Spleen (tissue), 11 donors: ENCODE data around the gene HMGB1. TPM values are rescaled to one million over a fixed set of nuclear protein-coding genes. Genes with fewer than 3 reads are reported as not detected.

ENCODE experiments used
- DNase-seq: peaks from one replicate; pipeline ENCODE4 v3.0.0-alpha.2; 2020
- H3K27ac ChIP-seq, 8 donors: fragments of 200-600 bp; sonication (generic) in 7 of 8; 1 replicate in 4 of 8; 2 replicates in 4 of 8; pipeline versions ENCODE4 v1.5.0 to v1.8.0; 2016 to 2021; ENCODE audit warnings: inconsistent platforms in 4 of 8, mild to moderate bottlenecking in 4 of 8, moderate library complexity in 1 of 8
- H3K27me3 ChIP-seq, 7 donors: fragments of 200-600 bp; sonication (generic) in 6 of 7; replicated peaks in 1 of 7; 1 replicate in 4 of 7; 2 replicates in 3 of 7; pipeline versions ENCODE4 v1.5.0 to v1.8.0; 2016 to 2021; ENCODE audit warnings: inconsistent platforms in 3 of 7, mild to moderate bottlenecking in 1 of 7
- H3K36me3 ChIP-seq, 6 donors: fragments of 200-600 bp; sonication (generic) in 5 of 6; 1 replicate in 4 of 6; 2 replicates in 2 of 6; pipeline versions ENCODE4 v1.5.0 to v1.8.0; 2016 to 2021; ENCODE audit warnings: inconsistent platforms in 2 of 6
- H3K4me1 ChIP-seq, 6 donors: fragments of 200-600 bp; sonication (generic) in 5 of 6; 1 replicate in 3 of 6; 2 replicates in 3 of 6; pipeline versions ENCODE4 v1.5.0 to v1.8.0; 2016 to 2021; ENCODE audit warnings: inconsistent platforms in 3 of 6
- H3K4me3 ChIP-seq, 8 donors: fragments of 200-600 bp; sonication (generic) in 7 of 8; 1 replicate in 4 of 8; 2 replicates in 4 of 8; pipeline versions ENCODE4 v1.5.0 to v1.8.0; 2016 to 2021; ENCODE audit warnings: inconsistent platforms in 4 of 8, mild to moderate bottlenecking in 4 of 8, moderate library complexity in 2 of 8
- H3K9me3 ChIP-seq, 8 donors: fragments of 200-600 bp; sonication (generic) in 7 of 8; 1 replicate in 4 of 8; 2 replicates in 4 of 8; pipeline versions ENCODE4 v1.5.0 to v1.8.0; 2016 to 2021; ENCODE audit warnings: inconsistent platforms in 4 of 8
- CTCF ChIP-seq, 11 experiments: fragments of 200-600 bp in 7 of 11; fragments of 450-650 bp in 4 of 11; sonication (generic) in 4 of 11; IDR thresholded peaks in 8 of 11; conservative IDR thresholded peaks in 3 of 11; 1 replicate in 7 of 11; 2 replicates in 4 of 11; pipeline versions ENCODE4 v1.4.0 to v1.8.0; 2016 to 2021; ENCODE audit warnings: antibody characterized with exemption in 11 of 11, inconsistent platforms in 4 of 11, mild to moderate bottlenecking in 1 of 11
- POLR2A ChIP-seq, 3 donors: fragments of 450-650 bp; IDR thresholded peaks; one replicate each; pipeline ENCODE4 v1.5.1; 2017; ENCODE audit warnings: antibody characterized with exemption in 3 of 3, mild to moderate bottlenecking in 1 of 3
- POLR2AphosphoS5 ChIP-seq, 3 donors: sonication (generic); formaldehyde crosslinking; IDR thresholded peaks; one replicate each; pipeline ENCODE4 v1.5.1; 2017; ENCODE audit warnings: antibody characterized with exemption in 3 of 3
- WGBS, 5 donors: extraction: QIAGEN DNeasy Blood & Tissue Kit in 3 of 5; methylation state at CpG; one replicate each; pipeline versions ENCODE4 v1.1.5 to v1.1.7; 2013 to 2018; 5-methylcytosine and 5-hydroxymethylcytosine counted together
- intact Hi-C: fragments of 100-400 bp; cut with DNase I; formaldehyde crosslinking; loops from one replicate; pipeline ENCODE4 v1.15.0; 2023; ENCODE audit warnings: low total_unique reads
- polyA plus RNA-seq, 3 donors: library from polyadenylated mRNA; stranded (reverse); fragments of 200-250 nt; gene quantifications; one replicate each; pipeline ENCODE4 v1.2.1, GENCODE V29; 2013
- total RNA-seq, 7 donors: library from RNA; depleted of rRNA in 3 of 7; stranded (reverse); fragments of >200 nt in 3 of 7; fragmentation: NEBNext Ultra II Directional in 4 of 7; extraction: Animal tissue kit (Norgen Biotek cat#: 25700) in 4 of 7; gene quantifications; one replicate each; pipeline versions ENCODE4 v1.1.0 to v1.2.1, GENCODE V29; 2016 to 2021
- donor health status: healthy with polysubstance abuse.
- donor health status: DM: no; HTN: no; CAD: no; lungs with moderate emphysema.
- donor health status: DM: no; HTN: no; CAD: no.
- donor health status: Bipolar disorder and iron deficiency.
- donor health status: healthy.
- donor health status: DM: no; HTN: no; CAD: no.
- donor health status: DM: yes; HTN: yes; CAD: no.

HMGB1 gene
- total and polyA plus RNA-seq, 10 donors, result 221 to 528 (median 308) TPM

GRCh38 chr13:30477346-30478195 lies 11.8 kb upstream of the HMGB1 start:
- Histone ChIP-seq H3K9me3 (no peaks in the 10 kb centered on the region), H3K4me3 (no peak overlapping the region), H3K36me3 (no peaks in the 10 kb centered on the region), H3K4me1 (peaks cover 0 to 9% (median 2%) of the 10 kb centered on the region in 6 donors), H3K27ac (no peak overlapping the region), H3K27me3 (no peaks in the 10 kb centered on the region)
- intact Hi-C loops, result loop anchor here (10.0 kb wide), 1 partner anchor 77 kb away; no protein-coding TSS in a partner anchor
- DNase-seq, result no peak
- TF ChIP-seq POLR2AphosphoS5 (IDR thresholded peaks at IDR 0.05), result no peak
- no peak for TF ChIP-seq POLR2A (IDR thresholded peaks at IDR 0.05)
- TF ChIP-seq CTCF (IDR thresholded peaks at IDR 0.05 in 8 of 11, conservative IDR thresholded peaks at IDR 0.05 in 3 of 11), result no peak
- 60 to 73% (median 62%) methylated on average over 4 of the region's 4 CpGs for WGBS, 5 donors

GRCh38 chr13:30473675-30474074 lies 7.9 kb upstream of the HMGB1 start:
- Histone ChIP-seq H3K9me3 (no peaks in the 10 kb centered on the region), H3K4me1 (peaks cover 0 to 9% (median 2%) of the 10 kb centered on the region in 6 donors), H3K27ac (no peak overlapping the region), H3K27me3 (no peaks in the 10 kb centered on the region), H3K36me3 (no peaks in the 10 kb centered on the region), H3K4me3 (no peak overlapping the region)
- 92 to 100% (median 95%) methylated on average over 1 of the region's 1 CpG for WGBS, 5 donors
- TF ChIP-seq POLR2AphosphoS5 (IDR thresholded peaks at IDR 0.05) (no peak), CTCF (IDR thresholded peaks at IDR 0.05 in 8 of 11, conservative IDR thresholded peaks at IDR 0.05 in 3 of 11) (no peak), POLR2A (IDR thresholded peaks at IDR 0.05) (no peak)
- intact Hi-C loops, result loop anchor here (10.0 kb wide), 1 partner anchor 81 kb away; no protein-coding TSS in a partner anchor
- DNase-seq, result no peak

GRCh38 chr13:30466841-30467252 lies 1.1 kb upstream of the HMGB1 start:
- Histone ChIP-seq H3K27me3 (no peaks in the 10 kb centered on the region), H3K36me3 (peaks cover 0 to 15% (median 10%) of the 10 kb centered on the region in 6 donors), H3K9me3 (no peaks in the 10 kb centered on the region), H3K4me1 (peaks cover 22 to 38% (median 36%) of the 10 kb centered on the region in 6 donors), H3K27ac (peak overlapping the region in 2 of 8 donors; percentile 100), H3K4me3 (no peak overlapping the region)
- no peak for DNase-seq
- intact Hi-C loops, result loop anchor here (10.0 kb wide), 2 partner anchors 148 to 338 kb away; partner anchors contain the start of gene USPL1
- TF ChIP-seq POLR2AphosphoS5 (IDR thresholded peaks at IDR 0.05) (no peak), CTCF (IDR thresholded peaks at IDR 0.05 in 8 of 11, conservative IDR thresholded peaks at IDR 0.05 in 3 of 11) (no peak), POLR2A (IDR thresholded peaks at IDR 0.05) (no peak)
- WGBS, 5 donors, result 18 to 37% (median 30%) methylated on average over 4 of the region's 4 CpGs

- intact Hi-C loops, result loop anchor here (10.0 kb wide), 2 partner anchors 148 to 338 kb away; partner anchors contain the start of gene USPL1
- peaks cover 0 to 20% (median 12%) of the 10 kb centered on the region in 6 donors for H3K36me3 ChIP-seq
- H3K27ac ChIP-seq, result peak overlapping the region in 4 of 8 donors; percentile 100
- no peak for TF ChIP-seq POLR2A (IDR thresholded peaks at IDR 0.05)
- no peak for TF ChIP-seq POLR2AphosphoS5 (IDR thresholded peaks at IDR 0.05)
- no peak for TF ChIP-seq CTCF (IDR thresholded peaks at IDR 0.05 in 8 of 11, conservative IDR thresholded peaks at IDR 0.05 in 3 of 11)
- H3K9me3 ChIP-seq, result no peaks in the 10 kb centered on the region
- H3K4me1 ChIP-seq, result peaks cover 27 to 43% (median 41%) of the 10 kb centered on the region in 6 donors
- peak overlapping the region in 4 of 8 donors; percentile 61 to 83 (median 70) for H3K4me3 ChIP-seq
- 10 to 24% (median 13%) methylated on average over 11 of the region's 11 CpGs for WGBS, 5 donors
- no peaks in the 10 kb centered on the region for H3K27me3 ChIP-seq
- no peak for DNase-seq
These were observed 600 bp upstream of the HMGB1 start for GRCh38 chr13:30466358-30466714.
